ENCODE results near the gene DISC1.

DNA sequence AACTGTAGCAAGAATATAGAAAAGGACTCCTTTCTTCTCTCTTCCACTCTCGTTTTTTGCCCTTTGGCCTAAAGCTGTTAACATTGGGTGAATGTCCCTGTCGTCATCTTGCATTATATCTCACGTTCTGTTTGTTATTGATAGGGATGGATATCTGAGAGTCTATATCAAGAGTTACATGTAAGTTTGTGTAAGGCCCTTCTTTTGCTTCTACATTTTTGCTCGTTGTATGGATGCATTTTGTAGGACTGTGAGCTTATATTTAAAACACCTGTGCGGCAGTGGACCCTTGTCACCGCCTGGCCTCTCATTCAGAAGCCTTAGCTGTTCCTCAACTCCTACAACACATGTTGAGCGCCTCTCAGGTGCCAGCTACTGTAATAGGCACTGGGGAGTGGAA, 211.9 kb downstream of the DISC1 start:
- TF ChIP-seq, protein P1, sequence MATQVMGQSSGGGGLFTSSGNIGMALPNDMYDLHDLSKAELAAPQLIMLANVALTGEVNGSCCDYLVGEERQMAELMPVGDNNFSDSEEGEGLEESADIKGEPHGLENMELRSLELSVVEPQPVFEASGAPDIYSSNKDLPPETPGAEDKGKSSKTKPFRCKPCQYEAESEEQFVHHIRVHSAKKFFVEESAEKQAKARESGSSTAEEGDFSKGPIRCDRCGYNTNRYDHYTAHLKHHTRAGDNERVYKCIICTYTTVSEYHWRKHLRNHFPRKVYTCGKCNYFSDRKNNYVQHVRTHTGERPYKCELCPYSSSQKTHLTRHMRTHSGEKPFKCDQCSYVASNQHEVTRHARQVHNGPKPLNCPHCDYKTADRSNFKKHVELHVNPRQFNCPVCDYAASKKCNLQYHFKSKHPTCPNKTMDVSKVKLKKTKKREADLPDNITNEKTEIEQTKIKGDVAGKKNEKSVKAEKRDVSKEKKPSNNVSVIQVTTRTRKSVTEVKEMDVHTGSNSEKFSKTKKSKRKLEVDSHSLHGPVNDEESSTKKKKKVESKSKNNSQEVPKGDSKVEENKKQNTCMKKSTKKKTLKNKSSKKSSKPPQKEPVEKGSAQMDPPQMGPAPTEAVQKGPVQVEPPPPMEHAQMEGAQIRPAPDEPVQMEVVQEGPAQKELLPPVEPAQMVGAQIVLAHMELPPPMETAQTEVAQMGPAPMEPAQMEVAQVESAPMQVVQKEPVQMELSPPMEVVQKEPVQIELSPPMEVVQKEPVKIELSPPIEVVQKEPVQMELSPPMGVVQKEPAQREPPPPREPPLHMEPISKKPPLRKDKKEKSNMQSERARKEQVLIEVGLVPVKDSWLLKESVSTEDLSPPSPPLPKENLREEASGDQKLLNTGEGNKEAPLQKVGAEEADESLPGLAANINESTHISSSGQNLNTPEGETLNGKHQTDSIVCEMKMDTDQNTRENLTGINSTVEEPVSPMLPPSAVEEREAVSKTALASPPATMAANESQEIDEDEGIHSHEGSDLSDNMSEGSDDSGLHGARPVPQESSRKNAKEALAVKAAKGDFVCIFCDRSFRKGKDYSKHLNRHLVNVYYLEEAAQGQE (IDR thresholded peaks at IDR 0.05; ENCODE audit: low read depth), result no peak
- TF ChIP-seq, protein P2, sequence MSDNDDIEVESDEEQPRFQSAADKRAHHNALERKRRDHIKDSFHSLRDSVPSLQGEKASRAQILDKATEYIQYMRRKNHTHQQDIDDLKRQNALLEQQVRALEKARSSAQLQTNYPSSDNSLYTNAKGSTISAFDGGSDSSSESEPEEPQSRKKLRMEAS (IDR thresholded peaks at IDR 0.05), result no peak
- TF ChIP-seq, protein P3, sequence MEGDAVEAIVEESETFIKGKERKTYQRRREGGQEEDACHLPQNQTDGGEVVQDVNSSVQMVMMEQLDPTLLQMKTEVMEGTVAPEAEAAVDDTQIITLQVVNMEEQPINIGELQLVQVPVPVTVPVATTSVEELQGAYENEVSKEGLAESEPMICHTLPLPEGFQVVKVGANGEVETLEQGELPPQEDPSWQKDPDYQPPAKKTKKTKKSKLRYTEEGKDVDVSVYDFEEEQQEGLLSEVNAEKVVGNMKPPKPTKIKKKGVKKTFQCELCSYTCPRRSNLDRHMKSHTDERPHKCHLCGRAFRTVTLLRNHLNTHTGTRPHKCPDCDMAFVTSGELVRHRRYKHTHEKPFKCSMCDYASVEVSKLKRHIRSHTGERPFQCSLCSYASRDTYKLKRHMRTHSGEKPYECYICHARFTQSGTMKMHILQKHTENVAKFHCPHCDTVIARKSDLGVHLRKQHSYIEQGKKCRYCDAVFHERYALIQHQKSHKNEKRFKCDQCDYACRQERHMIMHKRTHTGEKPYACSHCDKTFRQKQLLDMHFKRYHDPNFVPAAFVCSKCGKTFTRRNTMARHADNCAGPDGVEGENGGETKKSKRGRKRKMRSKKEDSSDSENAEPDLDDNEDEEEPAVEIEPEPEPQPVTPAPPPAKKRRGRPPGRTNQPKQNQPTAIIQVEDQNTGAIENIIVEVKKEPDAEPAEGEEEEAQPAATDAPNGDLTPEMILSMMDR (IDR thresholded peaks at IDR 0.05 in 2 of 3, conservative IDR thresholded peaks at IDR 0.05 in 1 of 3; ENCODE audit: borderline replicate concordance in 1 of 3, insufficient read depth in 1 of 3, low read depth in 2 of 3, low read length in 2 of 3), result no peak
- TF ChIP-seq POLR2A (IDR thresholded peaks at IDR 0.05; ENCODE audit: borderline replicate concordance, extremely low read depth, insufficient read depth, insufficient read length), result no peak
- TF ChIP-seq SP1 (IDR thresholded peaks at IDR 0.05; ENCODE audit: low read depth), result no peak
